Measurements from ENCODE around the gene SP3. TPM values are rescaled to one million over a fixed set of nuclear protein-coding genes. Genes with fewer than 3 reads are reported as not detected.
"Not testable (repeated sequence)": the region's sequence is repeated elsewhere in the genome, so short reads cannot be mapped to it uniquely, and the experiment has no call there.

SP3 gene
- total RNA-seq, 3 donors from 2014 or later, result 104 to 174 (median 134) TPM

DNA sequence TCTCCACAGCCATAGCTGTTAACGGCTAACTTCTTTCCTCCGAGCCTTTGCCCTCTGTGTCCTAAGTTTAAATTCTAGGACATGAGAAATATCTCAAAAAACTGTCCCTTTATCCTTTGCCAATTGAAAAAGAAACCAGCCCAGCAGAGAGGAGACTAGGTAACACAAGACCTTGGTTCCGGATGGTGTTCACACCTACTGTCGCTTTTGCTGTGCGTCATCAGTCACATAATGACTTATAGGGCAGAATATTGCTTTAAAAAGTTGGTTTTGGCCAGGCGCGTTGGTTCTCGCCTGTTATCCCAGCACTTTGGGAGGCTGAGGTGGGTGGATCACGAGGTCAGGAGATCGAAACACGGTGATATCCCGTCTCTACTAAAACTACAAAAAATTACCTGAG lies 66.2 kb downstream of the SP3 start:
- H3K9me3 ChIP-seq, result no peaks in the 10 kb centered on the region
- no peaks in the 10 kb centered on the region for H3K27me3 ChIP-seq
- no peak overlapping the region for H3K4me3 ChIP-seq
- TF ChIP-seq, protein P1, sequence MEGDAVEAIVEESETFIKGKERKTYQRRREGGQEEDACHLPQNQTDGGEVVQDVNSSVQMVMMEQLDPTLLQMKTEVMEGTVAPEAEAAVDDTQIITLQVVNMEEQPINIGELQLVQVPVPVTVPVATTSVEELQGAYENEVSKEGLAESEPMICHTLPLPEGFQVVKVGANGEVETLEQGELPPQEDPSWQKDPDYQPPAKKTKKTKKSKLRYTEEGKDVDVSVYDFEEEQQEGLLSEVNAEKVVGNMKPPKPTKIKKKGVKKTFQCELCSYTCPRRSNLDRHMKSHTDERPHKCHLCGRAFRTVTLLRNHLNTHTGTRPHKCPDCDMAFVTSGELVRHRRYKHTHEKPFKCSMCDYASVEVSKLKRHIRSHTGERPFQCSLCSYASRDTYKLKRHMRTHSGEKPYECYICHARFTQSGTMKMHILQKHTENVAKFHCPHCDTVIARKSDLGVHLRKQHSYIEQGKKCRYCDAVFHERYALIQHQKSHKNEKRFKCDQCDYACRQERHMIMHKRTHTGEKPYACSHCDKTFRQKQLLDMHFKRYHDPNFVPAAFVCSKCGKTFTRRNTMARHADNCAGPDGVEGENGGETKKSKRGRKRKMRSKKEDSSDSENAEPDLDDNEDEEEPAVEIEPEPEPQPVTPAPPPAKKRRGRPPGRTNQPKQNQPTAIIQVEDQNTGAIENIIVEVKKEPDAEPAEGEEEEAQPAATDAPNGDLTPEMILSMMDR (IDR thresholded peaks at IDR 0.05), result no peak
- no peaks in the 10 kb centered on the region for H3K36me3 ChIP-seq
- no peak for DNase-seq (ENCODE audit: low spot score in 2 of 2)
- intact Hi-C loops (cut with DNase I; ENCODE audit: low total_unique reads), result no loop called here
- H3K27ac ChIP-seq, result no peak overlapping the region
- H3K4me1 ChIP-seq, result no peaks in the 10 kb centered on the region

DNA sequence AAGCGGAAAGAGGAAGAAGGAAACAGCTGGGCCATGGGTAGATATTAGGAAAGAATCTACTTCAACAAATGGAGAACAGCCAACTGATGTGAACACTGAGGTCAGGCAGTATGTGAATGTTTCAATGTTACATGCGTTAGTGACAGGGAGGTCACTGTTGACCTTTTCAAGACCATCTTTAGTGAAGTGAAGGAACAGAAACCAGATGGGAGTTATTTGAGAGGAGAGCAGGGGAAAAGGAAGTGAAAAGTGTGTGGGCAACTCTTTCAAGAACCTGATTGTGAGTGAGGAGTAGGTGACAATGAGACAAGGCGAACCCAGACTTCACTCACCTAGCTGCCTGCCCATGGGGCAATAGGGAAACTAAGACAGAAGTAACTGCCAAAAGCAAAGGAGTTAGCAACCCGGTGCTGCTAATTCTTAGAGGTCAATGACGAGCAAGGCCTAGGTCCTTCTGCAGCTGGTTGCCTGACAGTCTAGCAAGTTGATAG lies 67.0 kb downstream of the SP3 start:
- TF ChIP-seq POLR2A (IDR thresholded peaks at IDR 0.05) (no peak), POLR2AphosphoS5 (IDR thresholded peaks at IDR 0.05) (no peak)
- TF ChIP-seq, protein P1 (IDR thresholded peaks at IDR 0.05), result no peak
- H3K36me3 ChIP-seq, result no peaks in the 10 kb centered on the region
- H3K9me3 ChIP-seq, result no peaks in the 10 kb centered on the region
- no peak overlapping the region for H3K27ac ChIP-seq
- DNase-seq (ENCODE audit: low spot score in 2 of 2), result no peak
- no peak overlapping the region for H3K4me3 ChIP-seq
- intact Hi-C loops (cut with DNase I; ENCODE audit: low total_unique reads), result no loop called here
- H3K4me1 ChIP-seq, result no peaks in the 10 kb centered on the region
- no peaks in the 10 kb centered on the region for H3K27me3 ChIP-seq

DNA sequence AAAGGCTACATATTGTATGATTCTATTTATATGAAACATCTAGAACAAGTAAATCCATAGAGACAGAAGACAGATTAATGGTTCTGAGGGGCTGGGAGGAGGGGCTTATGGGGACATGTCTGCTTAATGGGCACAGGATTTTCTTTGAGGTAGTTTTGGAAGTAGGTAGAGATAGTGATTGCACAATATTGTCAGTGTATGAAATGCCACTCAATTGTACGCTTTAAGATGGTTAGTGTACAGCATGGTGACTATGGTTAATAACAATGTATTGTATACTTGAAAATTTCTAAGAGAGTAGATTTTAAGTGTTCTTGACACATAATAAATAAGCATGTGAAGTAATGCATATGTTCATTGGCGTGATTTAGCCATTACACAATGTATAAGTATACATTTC lies 68.4 kb downstream of the SP3 start:
- Histone ChIP-seq H3K4me1 (no peaks in the 10 kb centered on the region), H3K36me3 (no peaks in the 10 kb centered on the region), H3K4me3 (no peak overlapping the region), H3K9me3 (no peaks in the 10 kb centered on the region), H3K27me3 (no peaks in the 10 kb centered on the region), H3K27ac (no peak overlapping the region)
- DNase-seq (ENCODE audit: low spot score in 2 of 2), result no peak
- no peak for TF ChIP-seq POLR2A (IDR thresholded peaks at IDR 0.05)
- TF ChIP-seq POLR2AphosphoS5 (IDR thresholded peaks at IDR 0.05), result no peak
- TF ChIP-seq, protein P1 (IDR thresholded peaks at IDR 0.05), result no peak
- intact Hi-C loops (cut with DNase I; ENCODE audit: low total_unique reads), result no loop called here

DNA sequence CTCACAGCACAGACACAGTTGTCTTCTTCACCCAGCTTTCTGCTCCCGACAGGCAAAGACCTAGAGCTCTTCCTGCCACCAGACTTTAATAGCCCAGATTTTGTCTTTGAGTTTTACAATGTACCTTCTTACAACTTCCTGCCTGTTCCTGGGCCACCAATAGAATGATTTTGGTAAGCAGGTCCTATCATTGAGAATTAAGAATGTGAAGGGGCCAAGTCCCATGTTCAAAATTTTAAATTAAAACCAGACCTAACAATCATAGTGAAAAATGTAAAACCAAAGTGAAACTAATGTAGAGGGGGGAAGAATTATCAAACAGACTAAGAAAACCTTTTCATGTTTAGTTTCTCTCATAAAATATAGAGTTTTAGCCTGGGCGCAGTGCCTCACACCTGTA lies 72.8 kb downstream of the SP3 start:
- H3K4me3 ChIP-seq, result no peak overlapping the region
- H3K27me3 ChIP-seq, result no peaks in the 10 kb centered on the region
- H3K27ac ChIP-seq, result no peak overlapping the region
- no peaks in the 10 kb centered on the region for H3K4me1 ChIP-seq
- no peak for DNase-seq (ENCODE audit: low spot score in 2 of 2)
- intact Hi-C loops (cut with DNase I; ENCODE audit: low total_unique reads), result no loop called here
- no peaks in the 10 kb centered on the region for H3K36me3 ChIP-seq
- TF ChIP-seq, protein P1 (IDR thresholded peaks at IDR 0.05), result no peak
- no peak for TF ChIP-seq POLR2AphosphoS5 (IDR thresholded peaks at IDR 0.05)
- no peak for TF ChIP-seq POLR2A (IDR thresholded peaks at IDR 0.05)
- H3K9me3 ChIP-seq, result peaks cover 6 to 14% of the 10 kb centered on the region in 2 donors

DNA sequence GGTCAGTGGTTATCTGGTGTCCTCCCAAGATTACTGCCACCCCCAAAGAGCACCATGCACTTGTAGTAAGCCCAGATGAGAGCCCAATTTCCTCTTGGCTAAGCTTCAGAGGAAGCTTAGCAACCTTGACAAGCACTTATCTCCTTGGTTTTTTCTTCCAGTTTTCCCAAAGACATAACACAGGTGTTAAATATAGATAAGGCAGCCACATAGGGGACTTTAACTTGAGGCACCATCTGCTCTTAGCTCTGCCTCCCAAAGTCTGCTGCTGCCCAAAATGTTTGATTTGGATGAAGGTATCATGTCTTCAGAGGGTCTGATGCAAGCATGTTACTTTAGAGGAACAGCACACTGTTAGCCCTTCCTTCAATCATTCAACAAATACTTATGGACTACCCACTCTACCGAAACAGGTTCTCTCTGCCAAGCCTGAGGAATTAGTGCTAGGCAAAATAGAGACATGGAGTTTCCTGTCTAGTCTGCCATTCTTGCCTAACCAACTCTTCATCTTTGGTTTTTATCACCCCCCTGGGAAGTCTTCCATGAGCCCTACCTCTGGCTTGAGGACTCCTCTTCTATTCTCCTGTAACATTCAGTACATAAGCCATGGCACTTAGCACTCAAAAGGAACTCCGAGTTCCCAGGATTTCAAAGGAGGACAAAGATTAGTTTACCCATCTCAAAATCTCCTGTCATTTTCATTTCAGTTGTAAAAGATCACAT lies 73.7 kb downstream of the SP3 start:
- Histone ChIP-seq H3K9me3 (peaks cover 6 to 14% of the 10 kb centered on the region in 2 donors), H3K36me3 (no peaks in the 10 kb centered on the region), H3K27me3 (no peaks in the 10 kb centered on the region), H3K4me1 (no peaks in the 10 kb centered on the region), H3K4me3 (no peak overlapping the region), H3K27ac (no peak overlapping the region)
- DNase-seq (ENCODE audit: low spot score in 2 of 2), result no peak
- intact Hi-C loops (cut with DNase I; ENCODE audit: low total_unique reads), result no loop called here
- TF ChIP-seq POLR2AphosphoS5 (IDR thresholded peaks at IDR 0.05) (no peak), POLR2A (IDR thresholded peaks at IDR 0.05) (no peak)
- TF ChIP-seq, protein P1 (IDR thresholded peaks at IDR 0.05), result no peak

DNA sequence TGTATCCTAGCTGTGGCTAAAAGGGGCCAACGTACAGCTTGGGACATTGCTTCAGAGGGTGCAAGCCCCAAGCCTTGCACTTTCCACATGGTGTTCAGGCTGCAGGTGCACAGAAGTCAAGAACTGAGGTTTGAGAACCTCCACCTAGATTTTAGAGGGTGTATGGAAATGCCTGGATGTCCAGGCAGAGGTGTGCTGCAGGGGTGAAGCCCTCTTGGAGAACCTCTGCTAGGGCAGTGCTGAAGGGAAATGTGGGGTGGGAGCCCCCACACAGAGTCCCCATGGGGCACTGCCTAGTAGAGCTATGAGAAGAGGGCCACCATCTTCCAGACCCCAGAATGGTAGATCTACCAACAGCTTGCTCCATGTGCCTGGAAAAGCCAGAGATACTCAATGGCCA lies 75.7 kb downstream of the SP3 start:
- peaks cover 6 to 14% of the 10 kb centered on the region in 2 donors for H3K9me3 ChIP-seq
- H3K4me3 ChIP-seq; H3K4me1 ChIP-seq; intact Hi-C loops (cut with DNase I; ENCODE audit: low total_unique reads); H3K36me3 ChIP-seq; DNase-seq (ENCODE audit: low spot score in 2 of 2); H3K27me3 ChIP-seq; H3K27ac ChIP-seq: not testable (repeated sequence)
